Sigmoid colon (tissue), 4 donors: ENCODE data around the gene MLPH.

Experiments
- CTCF ChIP-seq, 4 experiments: fragments of 450-650 bp in 3 of 4; fragments of 200-600 bp in 1 of 4; IDR thresholded peaks; one replicate each; pipeline ENCODE4 v1.5.1; 2016 to 2019; ENCODE audit warnings: antibody characterized with exemption in 4 of 4, mild to moderate bottlenecking in 3 of 4, moderate library complexity in 2 of 4
- EP300 ChIP-seq, 4 donors: sonication (generic); formaldehyde crosslinking; IDR thresholded peaks; one replicate each; pipeline ENCODE4 v1.6.1; 2017; ENCODE audit warnings: antibody characterized with exemption in 4 of 4
- POLR2A ChIP-seq, 2 donors: fragments of 450-650 bp; IDR thresholded peaks; one replicate each; pipeline ENCODE4 v1.6.1; 2016; ENCODE audit warnings: antibody characterized with exemption in 2 of 2, mild to moderate bottlenecking in 2 of 2, moderate library complexity in 2 of 2
- POLR2AphosphoS5 ChIP-seq, 4 donors: sonication (generic); formaldehyde crosslinking; IDR thresholded peaks; one replicate each; pipeline ENCODE4 v1.6.1; 2017; ENCODE audit warnings: antibody characterized with exemption in 4 of 4

- TF ChIP-seq POLR2A (IDR thresholded peaks at IDR 0.05), result no peak
- TF ChIP-seq CTCF (IDR thresholded peaks at IDR 0.05), result no peak
- peak in 1 of 4 donors; percentile 27 for TF ChIP-seq POLR2AphosphoS5 (IDR thresholded peaks at IDR 0.05)
- no peak for TF ChIP-seq EP300 (IDR thresholded peaks at IDR 0.05)
Observed at GRCh38 chr2:237446338-237446665, 40.7 kb upstream of the MLPH start.
